HG03039 (cell line): ENCODE results near the gene USP13.
"Not testable (repeated sequence)": the region's sequence is repeated elsewhere in the genome, so short reads cannot be mapped to it uniquely, and the experiment has no call there.

ENCODE experiments used
- ATAC-seq: cut with Tn5 transposase; IDR thresholded peaks from one replicate; pipeline ENCODE4 v1.9.1; 2021; ENCODE audit warnings: mild to moderate bottlenecking, moderate library complexity; ENCODE audit not compliant: unreplicated experiment

The USP13 gene

DNA sequence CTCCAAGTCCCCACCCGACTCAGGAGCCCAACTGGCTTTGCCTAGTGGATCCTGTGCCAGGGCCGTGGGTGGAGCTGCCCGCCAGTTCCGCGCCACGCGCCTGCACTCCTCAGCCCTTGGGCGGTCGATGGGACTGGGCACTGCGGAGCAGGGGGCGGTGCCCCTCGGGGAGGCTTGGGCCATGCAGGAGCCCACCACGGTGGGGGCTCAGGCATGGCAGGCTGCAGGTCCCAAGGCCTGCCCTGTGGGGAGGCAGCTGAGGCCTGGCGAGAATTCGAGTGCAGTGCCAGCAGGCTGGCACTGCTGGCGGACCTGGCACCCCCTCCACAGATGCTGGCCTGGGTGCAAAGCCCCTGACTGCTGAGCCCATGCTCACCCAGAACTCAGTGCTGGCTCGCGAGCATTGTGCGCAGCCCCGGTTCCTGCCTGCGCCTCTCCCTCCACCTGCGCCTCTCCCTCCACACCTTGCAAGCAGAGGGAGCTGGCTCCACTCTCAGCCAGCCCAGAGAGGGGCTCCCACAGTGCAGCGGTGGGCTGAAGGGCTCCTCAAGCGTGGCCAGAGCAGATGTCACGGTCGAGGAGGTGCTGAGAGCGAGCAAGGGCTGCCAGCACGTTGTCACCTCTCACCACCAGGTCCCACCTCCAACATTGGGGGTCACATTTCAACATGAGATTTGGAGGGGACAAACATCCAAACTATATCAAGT, 122.7 kb downstream of the USP13 start:
- ATAC-seq = no peak

DNA sequence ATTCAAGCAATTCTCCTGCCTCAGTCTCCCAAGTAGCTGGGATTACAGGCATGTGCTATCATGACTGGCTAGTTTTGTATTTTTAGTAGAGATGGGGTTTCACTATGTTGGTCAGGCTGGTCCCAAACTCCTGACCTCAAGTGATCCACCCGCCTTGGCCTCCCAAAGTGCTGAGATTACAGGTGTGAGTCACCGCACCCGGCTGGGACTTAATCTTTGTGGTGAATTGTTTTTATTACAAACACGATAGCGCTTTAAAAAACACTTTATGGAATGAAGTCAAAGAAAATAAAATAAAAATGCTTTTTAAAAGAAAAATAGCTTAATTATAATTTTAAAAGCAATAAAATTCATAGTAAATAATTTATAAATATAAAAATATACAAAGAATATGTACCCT, 130.0 kb downstream of the USP13 start:
- not testable (repeated sequence) for ATAC-seq

DNA sequence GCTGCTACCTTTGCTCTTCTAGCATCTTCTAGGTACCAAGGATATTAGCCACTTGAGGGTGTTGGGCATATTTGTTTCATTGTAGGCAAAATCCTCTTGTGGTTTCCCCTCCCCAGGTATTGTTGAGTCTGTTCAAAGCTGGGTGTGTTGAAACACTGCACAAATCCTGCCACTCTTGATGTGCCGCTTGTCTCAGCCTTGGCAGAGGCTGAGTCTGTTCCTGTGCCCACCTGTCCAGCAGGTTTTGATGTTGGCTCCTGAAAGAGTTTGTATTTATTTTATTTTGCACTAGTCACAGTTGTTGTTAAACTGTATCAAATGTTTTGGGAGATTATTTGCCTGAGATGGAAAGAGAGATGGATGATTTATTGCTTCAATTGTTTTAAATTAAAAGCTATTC, 136.2 kb downstream of the USP13 start:
- ATAC-seq = no peak

DNA sequence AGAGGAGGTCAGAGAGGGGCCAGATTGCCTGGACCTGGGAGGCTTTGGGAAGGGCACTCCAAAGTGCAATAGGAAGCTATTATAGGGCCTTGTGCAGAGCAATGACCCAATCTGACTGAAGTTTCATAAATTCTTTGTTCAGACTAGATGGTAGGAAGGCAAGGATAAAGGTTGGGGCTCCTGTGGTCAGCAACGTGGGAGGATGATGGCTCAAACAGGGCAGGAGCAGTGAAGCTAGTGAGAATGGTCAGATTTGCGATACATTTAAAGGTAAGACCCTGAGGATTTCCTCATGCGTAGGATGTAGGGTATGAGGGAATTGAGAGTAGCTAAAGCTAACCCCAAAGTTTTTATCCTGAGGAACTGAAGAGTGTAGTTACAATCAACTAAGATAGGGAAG, 139.0 kb downstream of the USP13 start:
- ATAC-seq = no peak

DNA sequence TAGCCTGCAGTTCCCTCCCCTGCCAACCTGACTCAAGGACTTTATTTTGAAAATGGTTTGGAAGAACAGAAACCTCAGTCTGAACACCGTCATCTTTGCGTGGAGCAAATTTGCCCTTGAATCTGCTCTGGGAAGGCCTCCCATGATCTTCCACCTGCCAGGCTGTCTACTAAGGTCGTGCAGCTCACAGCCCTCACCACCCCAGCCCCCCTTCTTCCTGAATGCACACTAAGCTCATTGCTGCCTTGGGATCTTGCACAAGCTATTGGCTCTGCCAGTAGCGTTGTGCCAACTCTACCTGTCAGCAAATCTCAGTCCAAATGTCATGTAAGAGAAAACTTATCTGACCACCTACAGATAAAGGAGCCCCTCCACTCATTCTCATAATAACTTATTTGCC, 141.5 kb downstream of the USP13 start:
- ATAC-seq = no peak

DNA sequence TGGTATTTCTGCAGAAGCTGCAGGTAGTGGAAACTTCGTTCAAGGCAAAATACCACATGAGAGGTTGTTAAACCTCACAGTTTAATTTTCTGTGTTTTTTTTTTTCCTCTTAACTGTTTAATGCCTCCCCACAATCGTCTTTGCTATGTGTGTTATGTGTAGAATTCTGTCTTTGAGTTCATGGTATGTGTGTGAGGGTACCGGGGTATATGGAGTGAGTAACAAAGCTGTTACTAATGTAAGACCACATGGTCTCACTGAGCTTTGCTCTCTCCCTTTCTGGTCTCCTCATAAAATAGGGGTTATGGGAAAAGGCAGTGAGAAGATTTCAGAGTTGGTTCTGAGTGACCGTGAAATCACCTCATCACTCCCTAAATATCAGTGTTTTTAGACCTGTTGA, 143.6 kb downstream of the USP13 start:
- no peak for ATAC-seq

DNA sequence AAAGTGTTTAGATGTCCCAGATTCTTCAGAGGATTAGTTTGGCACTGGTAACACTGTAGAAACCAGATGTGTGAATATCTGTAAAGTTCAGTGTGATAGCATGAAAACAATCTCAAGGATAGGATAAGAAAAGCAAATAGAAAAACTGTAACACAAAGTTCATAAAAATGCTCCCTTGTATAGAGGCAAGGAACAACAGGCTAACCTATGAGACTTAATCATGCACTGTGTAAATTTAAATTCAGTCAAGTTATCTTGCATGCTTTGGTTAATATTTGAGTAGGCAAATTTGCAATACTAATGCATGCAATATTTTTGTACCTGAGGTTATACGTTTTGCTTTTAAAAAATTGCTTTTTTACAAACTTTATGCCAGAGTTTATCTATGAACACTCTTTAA, 144.4 kb downstream of the USP13 start:
- no peak for ATAC-seq

DNA sequence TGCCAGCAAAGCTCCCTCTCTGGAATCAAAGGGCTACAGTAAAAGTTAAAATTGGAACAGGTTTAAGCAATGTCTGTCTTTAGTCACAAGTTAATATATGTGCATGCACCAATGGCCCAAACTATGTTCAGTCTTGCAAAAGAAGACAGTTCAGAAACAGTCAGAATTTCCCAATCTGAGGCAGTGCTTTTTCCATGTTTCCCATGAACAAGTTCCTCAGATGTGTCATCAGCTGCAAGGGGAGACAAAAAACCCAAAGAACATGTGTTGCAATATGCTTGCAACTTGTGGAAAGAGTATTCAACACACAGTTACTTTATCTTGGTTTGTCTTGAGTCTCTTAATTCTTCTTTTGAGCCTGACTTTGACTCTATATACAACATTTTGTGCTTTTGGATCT, 148.4 kb downstream of the USP13 start:
- ATAC-seq = no peak

DNA sequence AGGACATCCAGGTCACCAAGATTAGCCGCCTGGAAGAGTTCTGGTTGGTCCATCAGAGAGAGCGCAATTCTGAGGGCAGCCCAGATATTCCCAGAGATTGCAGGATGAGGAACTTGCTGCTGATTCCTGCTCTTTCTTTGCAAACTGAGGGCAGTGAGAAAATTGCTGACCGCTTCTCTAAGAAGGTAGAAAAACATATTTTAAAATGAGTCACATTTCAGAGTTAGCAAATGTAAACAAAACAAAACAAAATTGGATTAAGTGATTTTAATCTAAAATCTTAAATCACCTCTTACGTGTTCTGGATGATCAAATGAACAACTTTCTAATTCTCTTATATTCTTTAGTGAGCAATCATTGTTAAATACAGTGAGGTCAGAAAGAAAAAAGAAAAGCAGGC, 149.0 kb downstream of the USP13 start:
- no peak for ATAC-seq

DNA sequence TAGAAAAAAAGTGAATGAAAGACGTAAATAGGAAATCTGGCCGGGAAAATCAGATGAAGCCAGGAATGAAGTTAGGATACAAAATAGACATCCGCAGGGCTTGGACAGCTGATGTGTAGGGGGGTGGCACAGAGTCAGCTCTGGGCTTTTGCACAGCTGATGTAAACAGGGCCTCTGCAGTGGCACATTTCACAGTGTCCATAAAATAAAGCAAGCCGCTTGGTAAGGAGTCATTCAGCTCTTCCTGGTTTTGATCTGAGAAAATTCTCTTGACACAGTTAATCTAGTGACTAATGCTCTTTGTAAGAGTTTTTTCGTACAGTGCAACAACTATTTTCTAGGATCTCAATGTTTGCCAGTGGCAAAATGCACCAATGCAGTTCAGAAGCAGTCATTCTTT, 153.3 kb downstream of the USP13 start:
- ATAC-seq = no peak

DNA sequence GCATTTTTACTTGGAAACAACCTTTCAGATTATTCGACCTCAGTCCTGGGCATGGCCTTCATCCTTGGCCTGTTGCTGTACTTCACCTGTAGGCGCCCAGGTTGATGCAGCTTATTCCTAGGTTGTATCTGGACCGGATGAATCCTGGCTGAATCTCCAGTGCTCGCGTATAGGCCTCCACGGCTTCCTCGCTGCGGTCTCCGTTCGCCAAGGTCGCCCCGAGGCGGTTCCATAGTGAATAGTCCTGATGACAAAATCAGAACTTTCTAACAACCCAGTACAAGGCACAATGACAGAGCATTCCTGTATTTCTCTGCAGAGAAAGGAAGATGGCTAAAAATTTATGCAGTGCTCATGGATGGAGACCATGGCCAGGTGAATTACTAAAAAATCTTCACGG, 154.7 kb downstream of the USP13 start:
- ATAC-seq = no peak

DNA sequence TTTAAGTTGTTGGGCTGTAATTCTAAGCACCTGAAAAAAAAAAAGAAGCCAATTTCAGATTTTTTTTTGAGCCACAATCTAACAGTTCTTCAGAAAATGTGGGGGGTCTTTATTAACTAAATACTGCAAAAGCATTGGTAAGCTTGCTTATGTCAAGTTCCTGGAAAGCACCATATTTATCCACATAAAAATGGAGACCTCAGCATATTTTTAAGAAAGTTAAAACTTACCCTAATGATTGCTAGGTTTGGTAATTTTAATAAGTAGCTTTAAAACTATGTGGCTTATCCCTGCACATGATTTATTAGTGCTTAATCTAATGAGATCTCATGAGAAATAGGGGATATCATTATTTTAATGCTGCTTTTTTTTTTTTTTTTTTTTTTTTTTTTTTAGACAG, 156.8 kb downstream of the USP13 start:
- ATAC-seq = no peak

DNA sequence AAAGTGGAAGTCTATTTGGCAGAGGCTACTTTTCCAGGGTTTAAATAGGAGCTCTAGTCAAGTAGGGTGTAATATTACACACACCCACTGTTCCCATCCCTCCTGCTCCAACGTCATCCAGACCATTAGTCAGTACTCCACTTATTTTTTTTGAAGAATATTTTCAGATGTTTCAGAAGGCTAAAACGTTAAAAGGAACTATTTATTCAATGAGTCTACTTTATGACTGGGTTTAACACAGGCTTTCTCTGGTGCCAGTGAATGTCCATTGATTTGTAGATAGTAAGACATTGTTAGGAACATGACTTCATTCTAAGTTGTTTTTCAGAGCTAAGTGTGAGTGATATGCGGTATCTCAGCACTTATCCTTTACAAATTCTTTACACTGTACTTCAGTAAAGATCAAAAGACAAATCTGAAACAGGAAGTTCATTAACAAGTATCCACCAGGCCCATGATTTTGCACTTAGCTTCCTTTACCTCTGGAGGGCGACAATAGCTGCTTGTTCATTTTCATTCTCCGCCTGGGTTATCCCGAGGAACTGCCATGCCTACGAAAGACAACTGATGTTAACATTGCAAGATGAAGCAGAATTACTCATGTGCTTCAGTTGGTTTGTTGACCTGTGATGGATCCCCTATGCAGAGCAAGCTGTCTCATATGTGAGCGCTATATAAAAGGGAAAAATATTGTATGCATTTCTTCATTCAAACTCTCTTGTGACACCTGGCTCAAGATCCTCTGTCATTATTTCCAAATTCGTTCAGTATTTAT, 158.7 kb downstream of the USP13 start:
- ATAC-seq = no peak

DNA sequence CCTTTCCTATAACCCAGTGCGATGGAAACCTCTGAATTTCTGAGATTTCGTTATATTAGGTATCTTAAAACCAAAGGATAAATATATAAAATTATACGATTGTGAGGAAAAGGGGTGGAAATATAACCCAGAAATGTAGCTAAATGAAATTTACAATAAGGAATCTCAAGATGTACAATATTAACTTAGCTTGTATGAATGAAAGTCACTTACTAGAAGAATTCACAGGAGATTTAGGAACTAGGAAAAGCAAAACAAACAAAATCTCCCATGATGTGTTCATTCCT, 159.2 kb downstream of the USP13 start:
- ATAC-seq = no peak

DNA sequence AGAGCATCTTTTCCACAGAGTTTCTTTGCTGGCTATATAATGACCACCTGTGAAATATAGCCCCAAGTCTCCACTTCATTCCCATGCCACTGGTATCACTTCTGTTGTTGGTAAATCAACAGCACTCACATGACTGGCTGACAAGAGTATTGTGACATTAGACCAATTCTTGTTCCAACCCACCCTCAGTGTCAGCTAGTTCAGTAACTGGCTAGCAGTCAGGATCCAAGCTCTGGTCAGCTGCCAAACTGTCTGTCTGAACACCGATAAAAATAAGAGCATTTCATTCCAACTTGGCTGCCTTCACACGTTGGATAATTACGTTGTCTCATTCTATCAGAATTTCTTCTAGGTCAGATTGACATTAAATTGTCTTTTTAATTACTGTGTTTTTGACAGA, 166.5 kb downstream of the USP13 start:
- no peak for ATAC-seq

DNA sequence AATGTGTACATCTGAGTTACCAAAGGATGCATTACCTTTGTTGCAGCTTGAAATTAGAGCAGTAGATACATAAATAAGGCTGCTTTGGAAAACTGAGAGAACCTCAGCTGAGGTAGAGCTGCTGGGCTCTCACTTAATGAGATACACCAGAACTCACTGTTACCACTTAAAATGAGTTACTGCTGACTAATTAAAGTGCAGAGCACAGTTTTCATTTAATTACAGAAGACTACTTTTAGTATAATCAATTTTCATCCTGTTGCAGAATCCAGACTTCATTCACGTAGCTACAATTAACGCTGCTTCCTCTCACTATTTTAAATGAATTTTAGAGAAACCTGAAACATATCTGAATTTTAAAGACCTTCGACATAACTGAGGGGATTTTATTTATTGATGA, 169.5 kb downstream of the USP13 start:
- ATAC-seq = no peak

DNA sequence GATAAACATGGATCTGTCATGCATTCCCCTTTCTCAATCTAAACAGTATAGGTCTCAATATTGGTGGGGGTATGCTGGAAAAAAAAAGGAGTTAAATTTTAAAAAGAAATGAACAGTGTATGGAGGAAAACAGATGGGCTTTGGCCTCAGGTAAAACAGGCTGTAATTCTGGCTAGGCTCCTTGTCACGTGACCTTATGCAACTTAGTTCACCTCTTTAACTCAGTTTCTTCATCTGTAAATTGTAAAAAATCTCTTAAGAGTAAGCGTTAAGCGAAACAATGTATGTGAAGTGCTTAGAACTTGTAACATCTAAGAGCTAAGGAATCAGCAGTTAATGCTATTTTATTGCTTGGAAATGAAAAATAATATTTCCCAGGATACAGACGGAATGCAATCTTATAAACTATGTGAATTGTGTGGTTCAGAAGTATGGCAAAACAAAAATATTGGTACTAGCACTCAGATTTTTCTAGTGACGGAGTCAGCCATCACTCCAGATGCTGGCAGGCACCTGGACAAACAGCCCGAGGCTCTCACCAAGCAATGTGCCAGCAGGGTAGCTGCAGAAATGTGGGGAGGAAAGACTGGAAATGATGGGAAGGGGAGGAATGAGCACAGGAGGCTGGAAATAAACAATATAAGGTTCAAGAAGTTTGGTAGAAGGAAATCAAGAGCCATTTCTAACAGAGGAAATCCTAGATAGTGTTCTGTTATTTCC, 172.8 kb downstream of the USP13 start:
- ATAC-seq = no peak

DNA sequence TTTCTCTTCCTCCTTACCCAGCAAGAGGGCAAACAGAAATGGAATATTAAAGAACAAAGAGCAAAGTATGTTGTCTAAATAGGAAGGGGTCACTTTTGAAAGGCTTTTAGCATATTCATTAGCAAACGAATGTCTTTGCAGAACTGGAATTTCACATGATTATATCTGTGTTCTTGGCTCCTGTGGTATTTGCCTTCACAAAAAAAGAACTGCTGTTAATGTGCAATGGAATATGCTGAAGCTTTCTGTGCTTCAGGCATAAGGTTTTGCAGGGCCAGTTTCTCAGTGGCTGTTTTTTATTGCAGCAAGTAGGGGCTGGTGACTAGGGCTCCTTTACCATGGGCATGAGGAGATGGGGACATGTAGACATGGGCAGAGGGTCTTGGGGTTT, 173.4 kb downstream of the USP13 start:
- ATAC-seq = no peak

DNA sequence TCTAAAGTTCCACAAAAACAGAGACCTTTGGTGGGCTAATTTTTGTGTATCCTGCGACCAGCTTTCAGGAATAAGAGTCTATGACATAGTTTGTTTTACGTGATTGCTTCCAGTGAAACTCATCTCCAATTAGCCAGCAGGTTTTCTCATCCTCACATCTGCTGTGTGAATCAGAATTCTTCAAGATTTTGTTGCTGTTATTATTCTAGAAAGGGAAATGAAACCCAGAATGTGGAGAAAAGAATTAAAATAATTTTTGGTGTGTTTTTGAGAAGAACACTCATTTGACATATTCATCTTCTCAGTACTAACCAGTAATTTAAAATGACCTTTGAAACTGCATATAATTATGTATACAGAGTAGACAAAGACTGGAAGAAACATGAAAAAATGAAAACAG, 175.9 kb downstream of the USP13 start:
- ATAC-seq = no peak

DNA sequence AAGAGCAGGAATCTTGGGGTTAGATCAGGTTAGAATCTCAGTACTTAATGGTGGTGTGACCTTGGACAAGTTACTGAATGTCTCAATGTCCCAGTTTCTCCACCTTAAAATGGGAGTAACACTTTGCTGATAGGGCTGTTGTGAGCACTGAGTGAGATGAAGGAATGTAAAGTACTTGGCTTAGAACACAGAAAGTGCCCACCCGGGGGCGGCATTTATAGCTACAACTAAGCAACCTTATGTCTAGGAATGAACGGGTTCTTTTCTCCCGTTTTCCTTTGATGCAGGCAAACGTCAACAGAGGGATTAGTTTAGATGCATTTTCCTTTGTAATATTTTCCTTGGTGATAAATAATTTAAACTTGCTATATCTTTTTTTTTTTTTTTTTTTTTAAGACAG, 176.6 kb downstream of the USP13 start:
- ATAC-seq = no peak

DNA sequence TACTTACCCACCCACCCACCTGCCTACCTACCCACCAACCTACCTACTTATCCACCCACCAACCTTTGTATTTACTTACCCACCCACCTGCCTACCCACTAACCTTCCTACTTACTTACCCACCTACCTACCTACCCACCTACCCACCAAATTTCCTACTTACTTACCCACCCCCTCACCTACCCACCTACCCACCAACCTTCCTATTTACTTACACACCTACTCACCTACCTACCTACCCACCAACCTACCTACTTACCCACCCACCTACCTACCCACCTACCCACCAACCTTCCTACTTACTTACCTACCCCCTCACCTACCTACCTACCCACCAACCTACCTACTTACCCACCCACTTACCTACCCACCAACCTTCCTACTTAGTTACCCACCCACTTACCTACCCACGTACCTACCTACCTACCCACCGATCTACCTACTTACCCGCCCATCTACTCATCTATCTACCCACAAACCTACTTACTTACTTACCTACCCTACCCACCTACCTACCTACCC, 179.6 kb downstream of the USP13 start:
- ATAC-seq = no peak

DNA sequence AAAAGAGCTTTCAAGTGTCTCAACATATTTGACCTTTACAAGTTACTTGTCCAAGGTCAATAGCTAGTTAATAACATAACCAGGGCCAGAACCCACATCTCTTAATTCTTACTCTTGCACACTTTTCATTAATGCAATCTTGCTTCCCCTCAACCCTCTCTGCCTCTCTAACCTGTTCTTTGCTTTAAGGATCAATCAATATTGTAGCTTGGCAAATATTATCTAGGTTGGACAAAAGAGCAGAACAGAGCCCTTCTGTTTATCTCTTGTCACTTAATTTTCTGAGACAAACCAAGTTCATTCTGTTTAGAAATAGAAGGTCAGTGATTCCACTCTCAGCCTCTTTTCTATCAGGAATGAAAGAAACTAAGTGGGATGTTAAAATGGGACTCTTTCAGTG, 180.5 kb downstream of the USP13 start:
- no peak for ATAC-seq
